Activated CD4-positive, alpha-beta T cell treated with anti-CD3 and anti-CD28 coated beads for 36 hours (primary cell): ENCODE measurements around the gene TANGO2. TPM values are rescaled to one million over a fixed set of nuclear protein-coding genes. Genes with fewer than 3 reads are reported as not detected.
A peak's percentile ranks its signal among the peaks of the same experiment; 100 is the strongest.

ENCODE experiments used
- ATAC-seq: fragments of 200-7000 bp; cut with Tn5 transposase; one replicate; pipeline ENCODE4 v1.10.0; 2021; ENCODE audit warnings: mild to moderate bottlenecking, moderate library complexity
- CTCF ChIA-PET: fragments of 350-600 bp; sonication (Branson Sonifier 250); formaldehyde crosslinking; loops from one replicate; lab custom pipeline; 2021; ENCODE audit warnings: antibody characterized with exemption; lab: Charles Lee
- POLR2A ChIA-PET: fragments of 350-600 bp; sonication (Branson Sonifier 250); formaldehyde crosslinking; loops from one replicate; lab custom pipeline; 2021; ENCODE audit warnings: antibody characterized with exemption, inconsistent platforms; lab: Charles Lee
- DNase-seq: peaks from one replicate; pipeline ENCODE4 v3.0.0-alpha.2; 2020
- H3K27ac Mint-ChIP-seq: one replicate; pipeline ENCODE4 v1.8.0; 2021; ENCODE audit warnings: mixed read lengths
- H3K27me3 Mint-ChIP-seq: one replicate; pipeline ENCODE4 v1.8.0; 2021; ENCODE audit warnings: mixed read lengths
- H3K36me3 Mint-ChIP-seq: one replicate; pipeline ENCODE4 v1.8.0; 2021; ENCODE audit warnings: low read depth, mixed read lengths
- H3K4me1 Mint-ChIP-seq: one replicate; pipeline ENCODE4 v1.8.0; 2021; ENCODE audit warnings: mixed read lengths
- H3K4me3 Mint-ChIP-seq: one replicate; pipeline ENCODE4 v1.8.0; 2021; ENCODE audit warnings: mild to moderate bottlenecking, moderate library complexity, mixed read lengths
- H3K9me3 Mint-ChIP-seq: one replicate; pipeline ENCODE4 v1.8.0; 2021; ENCODE audit warnings: low read depth, mixed read lengths
- intact Hi-C, 2 experiments: fragments of 100-400 bp; cut with DNase I in 1 of 2; cut with micrococcal nuclease in 1 of 2; formaldehyde crosslinking; loops; one replicate each; pipeline versions ENCODE4 v1.14.2 to v1.15.1; 2022 to 2024; cut with DNase I, micrococcal nuclease
- microRNA-seq: library from miRNA; unstranded; fragments of <30 nt; microRNA quantifications from one replicate; pipeline ENCODE4 v1.2.0, GENCODE V29; 2021; ENCODE audit warnings: borderline replicate concordance
- total RNA-seq, 2 experiments: library from RNA; stranded (reverse); gene quantifications; one replicate each; pipeline ENCODE4 v1.2.3, GENCODE V29; 2021

Gene TANGO2
- total RNA-seq, 2 experiments from 2014 or later, result 20.3 to 22.8 TPM

GRCh38 chr22:20114506-20115475 is 93.9 kb downstream of the TANGO2 start:
- DNase-seq (no peak), ATAC-seq (no peak)
- H3K27me3 Mint-ChIP-seq, result no peaks in the 10 kb centered on the region
- H3K4me3 Mint-ChIP-seq, result peak overlapping the region; percentile 94
- H3K27ac Mint-ChIP-seq, result peak overlapping the region; percentile 79
- intact Hi-C loops, result loop anchor here (5.0 kb wide), 4 partner anchors 147 to 1473 kb away; partner anchors contain the start of gene ESS2 (in 1 of the 2)
- ChIA-PET POLR2A (no interaction called here), CTCF (interaction anchor here (1.1 kb wide), 1 partner anchor 9 kb away, joined by 3 read pairs; no protein-coding TSS in a partner anchor)
- H3K4me1 Mint-ChIP-seq, result peaks cover 45% of the 10 kb centered on the region
- peaks cover 39% of the 10 kb centered on the region for H3K36me3 Mint-ChIP-seq
- H3K9me3 Mint-ChIP-seq, result no peaks in the 10 kb centered on the region

GRCh38 chr22:20115691-20116375 is 94.9 kb downstream of the TANGO2 start, which contains the start of gene RANBP1:
Gene RANBP1 (plus strand): TSS chr22:20116104. CDS start chr22:20116185, 81 bp downstream.
- H3K27me3 Mint-ChIP-seq, result no peaks in the 10 kb centered on the region
- peak within 1 kb of the TSS; percentile 91 for H3K27ac Mint-ChIP-seq
- CTCF ChIA-PET, result interaction anchor here (1.1 kb wide), 2 partner anchors 10 to 15 kb away, joined by 3 to 5 read pairs; no protein-coding TSS in a partner anchor
- POLR2A ChIA-PET, result no interaction called here
- DNase-seq (no peak), ATAC-seq (no peak)
- peak within 1 kb of the TSS; percentile 94 for H3K4me3 Mint-ChIP-seq
- peaks cover 52% of the 10 kb centered on the region for H3K4me1 Mint-ChIP-seq
- peaks cover 48% of the 10 kb centered on the region for H3K36me3 Mint-ChIP-seq
- intact Hi-C loops, result loop anchor here (2.0 to 5.0 kb wide), 7 partner anchors 95 to 1471 kb away; partner anchors contain the start of genes ESS2 (in 1 of the 2), PI4KA (in 1 of the 2), SNAP29 (in 1 of the 2) and TANGO2 (in 1 of the 2)
- no peaks in the 10 kb centered on the region for H3K9me3 Mint-ChIP-seq

- ChIA-PET POLR2A (interaction anchor here (1.2 to 3.9 kb wide), 4 partner anchors 10 to 204 kb away, joined by 4 to 26 read pairs (median 7); partner anchors contain the start of genes DGCR6L and ZDHHC8), CTCF (interaction anchor here (1.1 kb wide), 1 partner anchor 15 kb away, joined by 5 read pairs; no protein-coding TSS in a partner anchor)
- intact Hi-C loops, result loop anchor here (2.0 to 5.0 kb wide), 7 partner anchors 96 to 1471 kb away; partner anchors contain the start of genes ESS2 (in 1 of the 2), PI4KA (in 1 of the 2), SNAP29 (in 1 of the 2) and TANGO2 (in 1 of the 2)
- H3K9me3 Mint-ChIP-seq, result no peaks in the 10 kb centered on the region
- peaks cover 47% of the 10 kb centered on the region for H3K36me3 Mint-ChIP-seq
- peak overlapping the region; percentile 91 for H3K27ac Mint-ChIP-seq
- DNase-seq, result no peak
- no peak for ATAC-seq
- peaks cover 48% of the 10 kb centered on the region for H3K4me1 Mint-ChIP-seq
- H3K4me3 Mint-ChIP-seq, result peak overlapping the region; percentile 94
- H3K27me3 Mint-ChIP-seq, result no peaks in the 10 kb centered on the region
These were observed 95.6 kb downstream of the TANGO2 start for GRCh38 chr22:20116376-20116950.

Small RNA genes lying within 50 kb of the gene (microRNA-seq; reads per million reads assigned to microRNA genes)
- 1,457 reads per million, percentile 86 among the genes with 10 or more reads in this experiment for gene MIR185
- not detected for gene MIR6816

Other genes with a start within 250 kb of the TANGO2 start
- gene GNB1L, start 166.2 kb upstream of the TANGO2 start, total RNA-seq, result 10 to 100 TPM in 1 of 2 experiments, 1 to 10 TPM in 1; 7.6 to 12.4 TPM
- gene RTL10, start 166.2 kb upstream of the TANGO2 start, total RNA-seq, result 10 to 100 TPM; 14.9 to 15.6 TPM
- 10 to 100 TPM; 63.5 to 78.5 TPM for gene COMT, start 79.3 kb upstream of the TANGO2 start, total RNA-seq
- 10 to 100 TPM; 24.1 to 25.3 TPM for gene TXNRD2, start 79.3 kb upstream of the TANGO2 start, total RNA-seq
- gene ARVCF, start 4.3 kb upstream of the TANGO2 start, total RNA-seq, result 1 to 10 TPM; 1.3 to 2.1 TPM
- 10 to 100 TPM; 31.8 to 32.3 TPM for gene DGCR8, start 59.1 kb downstream of the TANGO2 start, total RNA-seq
- 100 to 1,000 TPM; 402 to 506 TPM for gene RANBP1, start 95.0 kb downstream of the TANGO2 start, total RNA-seq
- gene TRMT2A, start 96.1 kb downstream of the TANGO2 start, total RNA-seq, result 10 to 100 TPM; 84.4 to 85.9 TPM
- 10 to 100 TPM; 47.7 to 49.8 TPM for gene ZDHHC8, start 110.7 kb downstream of the TANGO2 start, total RNA-seq
- not detected for gene CCDC188, start 129.9 kb downstream of the TANGO2 start, total RNA-seq
- 1 to 10 TPM; 2.2 to 2.3 TPM for gene RTN4R, start 247.2 kb downstream of the TANGO2 start, total RNA-seq